GM18873 (cell line): ENCODE data around the gene SLC30A2.

Experiments
- ATAC-seq: cut with Tn5 transposase; IDR thresholded peaks from one replicate; pipeline ENCODE4 v1.9.1; 2021; ENCODE audit warnings: mild to moderate bottlenecking, moderate library complexity, moderate number of reproducible peaks; ENCODE audit not compliant: unreplicated experiment, low FRiP score

Gene SLC30A2

GRCh38 chr1:26003262-26003661 lies 42.7 kb downstream of the SLC30A2 start:
- ATAC-seq: no peak

- no peak for ATAC-seq
Observed at GRCh38 chr1:25999041-25999800, 46.7 kb downstream of the SLC30A2 start.

GRCh38 chr1:25997828-25998761 lies 47.8 kb downstream of the SLC30A2 start, which contains the start of gene PAFAH2:
Gene PAFAH2 (minus strand): TSS chr1:25998063. CDS start chr1:25990816, 7,247 bp downstream.
- peak; percentile 93 for ATAC-seq

GRCh38 chr1:25996966-25997827 lies 48.7 kb downstream of the SLC30A2 start:
- ATAC-seq: no peak

- ATAC-seq: no peak
Observed at GRCh38 chr1:25994402-25995150, 51.3 kb downstream of the SLC30A2 start.

GRCh38 chr1:25993197-25993951 lies 52.5 kb downstream of the SLC30A2 start:
- ATAC-seq: no peak

GRCh38 chr1:25992689-25993171 lies 53.2 kb downstream of the SLC30A2 start:
- ATAC-seq: no peak

GRCh38 chr1:25991937-25992688 lies 53.8 kb downstream of the SLC30A2 start:
- no peak for ATAC-seq

- ATAC-seq: no peak
Observed at GRCh38 chr1:25990702-25991395, 55.1 kb downstream of the SLC30A2 start.

- no peak for ATAC-seq
Observed at GRCh38 chr1:25990251-25990650, 55.7 kb downstream of the SLC30A2 start.

- ATAC-seq: no peak
Observed at GRCh38 chr1:25989440-25990234, 56.3 kb downstream of the SLC30A2 start.

GRCh38 chr1:25987951-25988350 lies 58.0 kb downstream of the SLC30A2 start:
- no peak for ATAC-seq
